Stomach (tissue), 9 donors: ENCODE results near the gene ACO2. TPM values are rescaled to one million over a fixed set of nuclear protein-coding genes. Genes with fewer than 3 reads are reported as not detected.

Experiments used
- DNase-seq, 2 donors: peaks; one replicate each; pipeline versions ENCODE4 v3.0.0 to v3.0.0-alpha.2; 2013 to 2019
- H3K27ac ChIP-seq, 5 donors: fragments of 200-600 bp in 4 of 5; sonication (generic) in 4 of 5; one replicate each; pipeline ENCODE4 v1.5.1; 2013 to 2019; ENCODE audit warnings: mild to moderate bottlenecking in 1 of 5, moderate library complexity in 1 of 5
- H3K27me3 ChIP-seq, 3 donors: fragments of 200-600 bp; sonication (generic); one replicate each; pipeline ENCODE4 v1.5.1; 2017 to 2019; ENCODE audit warnings: mixed run types in 1 of 3
- H3K36me3 ChIP-seq, 4 donors: fragments of 200-600 bp; sonication (generic); 1 replicate in 3 of 4; 2 replicates in 1 of 4; pipeline ENCODE4 v1.5.1; 2016 to 2019
- H3K4me1 ChIP-seq, 4 donors: fragments of 200-600 bp; sonication (generic); one replicate each; pipeline ENCODE4 v1.5.1; 2016 to 2019
- H3K4me3 ChIP-seq, 4 donors: fragments of 200-600 bp; sonication (generic) in 3 of 4; one replicate each; pipeline ENCODE4 v1.5.1; 2016 to 2019; ENCODE audit warnings: mild to moderate bottlenecking in 1 of 4
- H3K9me3 ChIP-seq, 4 donors: fragments of 200-600 bp; sonication (generic); one replicate each; pipeline ENCODE4 v1.5.1; 2016 to 2019
- EP300 ChIP-seq: sonication (generic); formaldehyde crosslinking; IDR thresholded peaks from one replicate; pipeline ENCODE4 v1.6.1; 2017; ENCODE audit warnings: antibody characterized with exemption
- POLR2A ChIP-seq, 4 donors: fragments of 450-650 bp; IDR thresholded peaks; one replicate each; pipeline ENCODE4 v1.6.1; 2016; ENCODE audit warnings: antibody characterized with exemption in 4 of 4, control low read depth in 2 of 4, mild to moderate bottlenecking in 1 of 4, moderate library complexity in 1 of 4
- POLR2AphosphoS5 ChIP-seq, 3 donors: sonication (generic); formaldehyde crosslinking; IDR thresholded peaks; one replicate each; pipeline ENCODE4 v1.6.1; 2016; ENCODE audit warnings: antibody characterized with exemption in 3 of 3
- WGBS, 5 donors: extraction: QIAGEN DNeasy Blood & Tissue Kit in 3 of 5; methylation state at CpG; one replicate each; pipeline versions ENCODE4 v1.1.5 to v1.1.7; 2013 to 2018; 5-methylcytosine and 5-hydroxymethylcytosine counted together
- intact Hi-C: fragments of 100-400 bp; cut with DNase I; formaldehyde crosslinking; loops from one replicate; pipeline ENCODE4 v1.15.1; 2023; ENCODE audit warnings: low total_unique reads
- polyA plus RNA-seq, 3 donors: library from polyadenylated mRNA; stranded (reverse); fragments of 200-250 nt; gene quantifications; one replicate each; pipeline ENCODE4 v1.2.3, GENCODE V29; 2013
- total RNA-seq, 5 donors: library from RNA; depleted of rRNA; stranded (reverse); fragments of >200 nt; gene quantifications; one replicate each; pipeline versions ENCODE4 v1.1.0 to v1.2.3, GENCODE V29; 2014 to 2016
- TF ChIP-seq, protein P1 (sequence below), 7 experiments: fragments of 450-650 bp in 4 of 7; fragments of 200-600 bp in 3 of 7; sonication (generic) in 3 of 7; IDR thresholded peaks; one replicate each; pipeline ENCODE4 v1.5.1; 2016 to 2019; ENCODE audit warnings: antibody characterized with exemption in 7 of 7, control low read depth in 2 of 7, mild to moderate bottlenecking in 1 of 7
- donor health status: healthy with polysubstance abuse.
- donor health status: Bipolar disorder and iron deficiency.
- donor health status: healthy.

The ACO2 gene
- total and polyA plus RNA-seq, 8 donors: 46.6 to 238 (median 90.1) TPM

DNA sequence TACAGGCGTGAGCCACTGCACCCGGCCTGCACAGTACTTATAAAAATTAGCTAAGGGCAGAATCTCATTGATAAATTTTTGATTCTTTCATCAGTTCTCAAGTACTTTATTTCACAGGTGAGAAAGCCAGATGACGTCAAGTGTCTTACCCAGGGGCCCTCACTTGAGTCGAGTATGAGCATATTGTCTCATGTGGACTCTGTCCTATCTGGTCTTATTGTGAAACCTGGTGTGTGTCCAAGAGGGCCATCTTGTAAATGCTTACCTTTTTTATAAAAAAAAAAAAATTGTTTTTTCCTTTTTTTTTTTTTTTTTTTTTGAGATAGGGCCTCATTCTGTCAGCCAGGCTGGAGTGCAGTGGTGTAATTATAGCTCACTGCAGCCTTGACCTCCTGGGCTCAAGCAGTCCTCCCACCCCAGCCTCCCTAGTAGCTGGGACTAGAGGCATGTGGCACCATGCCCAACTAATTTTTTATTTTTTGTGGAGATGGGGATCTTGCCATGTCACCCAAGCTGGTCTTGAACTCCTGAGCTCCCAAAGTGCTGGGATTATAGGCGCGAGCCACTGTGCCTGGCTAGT, 6.0 kb downstream of the ACO2 start:
- no peak for DNase-seq
- H3K27me3 ChIP-seq: no peaks in the 10 kb centered on the region
- peaks cover 16 to 90% (median 63%) of the 10 kb centered on the region in 4 donors for H3K4me1 ChIP-seq
- H3K9me3 ChIP-seq: no peaks in the 10 kb centered on the region
- H3K27ac ChIP-seq: peak overlapping the region in 1 of 5 donors; percentile 12
- intact Hi-C loops: no loop called here
- WGBS, 5 donors: 87 to 97% (median 92%) methylated on average over 6 of the region's 6 CpGs
- TF ChIP-seq POLR2AphosphoS5 (IDR thresholded peaks at IDR 0.05) (no peak), EP300 (no peak), POLR2A (IDR thresholded peaks at IDR 0.05) (no peak)
- TF ChIP-seq, protein P1, sequence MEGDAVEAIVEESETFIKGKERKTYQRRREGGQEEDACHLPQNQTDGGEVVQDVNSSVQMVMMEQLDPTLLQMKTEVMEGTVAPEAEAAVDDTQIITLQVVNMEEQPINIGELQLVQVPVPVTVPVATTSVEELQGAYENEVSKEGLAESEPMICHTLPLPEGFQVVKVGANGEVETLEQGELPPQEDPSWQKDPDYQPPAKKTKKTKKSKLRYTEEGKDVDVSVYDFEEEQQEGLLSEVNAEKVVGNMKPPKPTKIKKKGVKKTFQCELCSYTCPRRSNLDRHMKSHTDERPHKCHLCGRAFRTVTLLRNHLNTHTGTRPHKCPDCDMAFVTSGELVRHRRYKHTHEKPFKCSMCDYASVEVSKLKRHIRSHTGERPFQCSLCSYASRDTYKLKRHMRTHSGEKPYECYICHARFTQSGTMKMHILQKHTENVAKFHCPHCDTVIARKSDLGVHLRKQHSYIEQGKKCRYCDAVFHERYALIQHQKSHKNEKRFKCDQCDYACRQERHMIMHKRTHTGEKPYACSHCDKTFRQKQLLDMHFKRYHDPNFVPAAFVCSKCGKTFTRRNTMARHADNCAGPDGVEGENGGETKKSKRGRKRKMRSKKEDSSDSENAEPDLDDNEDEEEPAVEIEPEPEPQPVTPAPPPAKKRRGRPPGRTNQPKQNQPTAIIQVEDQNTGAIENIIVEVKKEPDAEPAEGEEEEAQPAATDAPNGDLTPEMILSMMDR (IDR thresholded peaks at IDR 0.05): no peak
- H3K36me3 ChIP-seq: peaks cover 0 to 27% (median 24%) of the 10 kb centered on the region in 4 donors
- no peak overlapping the region for H3K4me3 ChIP-seq

- Histone ChIP-seq H3K27ac (peak overlapping the region in 4 of 5 donors; percentile 59 to 85 (median 72)), H3K27me3 (no peaks in the 10 kb centered on the region), H3K4me3 (no peak overlapping the region), H3K9me3 (no peaks in the 10 kb centered on the region), H3K4me1 (peaks cover 41 to 90% (median 66%) of the 10 kb centered on the region in 4 donors), H3K36me3 (peaks cover 0 to 27% (median 14%) of the 10 kb centered on the region in 4 donors)
- 68 to 93% (median 80%) methylated on average over 2 of the region's 2 CpGs for WGBS, 5 donors
- intact Hi-C loops: no loop called here
- TF ChIP-seq, protein P1 (IDR thresholded peaks at IDR 0.05): no peak
- TF ChIP-seq POLR2AphosphoS5 (IDR thresholded peaks at IDR 0.05) (no peak), EP300 (no peak), POLR2A (IDR thresholded peaks at IDR 0.05) (no peak)
- DNase-seq: no peak
Observed at GRCh38 chr22:41478473-41478872, 9.6 kb downstream of the ACO2 start.

- Histone ChIP-seq H3K4me1 (peaks cover 41 to 90% (median 67%) of the 10 kb centered on the region in 4 donors), H3K36me3 (peaks cover 0 to 27% (median 14%) of the 10 kb centered on the region in 4 donors), H3K27me3 (no peaks in the 10 kb centered on the region), H3K4me3 (no peak overlapping the region), H3K9me3 (no peaks in the 10 kb centered on the region), H3K27ac (peak overlapping the region in 4 of 5 donors; percentile 59 to 85 (median 72))
- WGBS, 5 donors: 71 to 80% (median 75%) methylated on average over 6 to 7 of the region's 7 CpGs
- TF ChIP-seq, protein P1 (IDR thresholded peaks at IDR 0.05): no peak
- TF ChIP-seq POLR2A (IDR thresholded peaks at IDR 0.05) (no peak), EP300 (no peak), POLR2AphosphoS5 (IDR thresholded peaks at IDR 0.05) (peak in 2 of 3 donors; percentile 17 to 56)
- no peak for DNase-seq
- intact Hi-C loops: no loop called here
Observed at GRCh38 chr22:41478891-41479521, 10.1 kb downstream of the ACO2 start.

- H3K27me3 ChIP-seq: no peaks in the 10 kb centered on the region
- peaks cover 44 to 95% (median 69%) of the 10 kb centered on the region in 4 donors for H3K4me1 ChIP-seq
- H3K36me3 ChIP-seq: peaks cover 0 to 27% (median 14%) of the 10 kb centered on the region in 4 donors
- intact Hi-C loops: no loop called here
- H3K9me3 ChIP-seq: no peaks in the 10 kb centered on the region
- H3K27ac ChIP-seq: peak overlapping the region in 4 of 5 donors; percentile 59 to 85 (median 72)
- TF ChIP-seq EP300: no peak
- TF ChIP-seq POLR2AphosphoS5 (IDR thresholded peaks at IDR 0.05): peak in 1 of 3 donors; percentile 39
- DNase-seq: peak in 1 of 2 donors; percentile 51
- H3K4me3 ChIP-seq: no peak overlapping the region
- WGBS, 5 donors: 54 to 80% (median 70%) methylated on average over 5 to 6 of the region's 6 CpGs
Observed at GRCh38 chr22:41479671-41480396, 10.9 kb downstream of the ACO2 start.
